Measurements from ENCODE around the gene MSANTD2. TPM values are rescaled to one million over a fixed set of nuclear protein-coding genes. Genes with fewer than 3 reads are reported as not detected.

Gene MSANTD2
- total and polyA plus RNA-seq, 2 of the 4 experiments (the other 2 are of a cell fraction), result 5.0 to 6.0 TPM

DNA sequence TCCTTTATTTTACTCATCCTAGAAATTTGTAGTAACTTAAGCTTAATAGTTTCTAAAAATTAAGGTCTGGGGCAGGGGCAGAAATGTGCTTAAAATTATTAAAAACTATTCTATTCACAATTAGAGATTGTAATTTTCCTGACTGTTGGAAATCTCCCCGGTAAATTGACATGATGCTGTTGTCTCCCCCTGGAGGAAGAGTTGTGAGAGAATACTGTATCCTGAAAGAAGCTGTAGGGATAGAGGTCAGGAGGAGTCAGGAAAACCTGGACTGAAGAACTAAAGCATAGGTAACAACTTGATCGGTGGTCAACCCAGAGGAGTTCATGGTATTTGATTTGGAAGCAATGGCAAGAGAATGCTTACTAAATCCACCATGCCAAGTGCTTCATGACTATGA lies 21.9 kb downstream of the MSANTD2 start:
- POLR2A ChIA-PET (ENCODE audit: unreplicated experiment), result no interaction called here
- H2BK20ac ChIP-seq (ENCODE audit: low read depth, low read length), result no peak overlapping the region
- H3K9ac ChIP-seq (ENCODE audit: low read depth, low read length), result no peak overlapping the region
- no peak overlapping the region for H2AFZ ChIP-seq (replicated peaks; ENCODE audit: low read length, poor library complexity)
- no peak overlapping the region for H3K56ac ChIP-seq (ENCODE audit: extremely low read depth, insufficient read depth, low read length)
- in situ Hi-C loops (cut with MboI; ENCODE audit: low sequenced_read_pairs) (no loop called here), intact Hi-C loops (cut with micrococcal nuclease) (no loop called here), dilution Hi-C loops (cut with HindIII; ENCODE audit: low sequenced_read_pairs, unreplicated experiment) (no loop called here)
- no peak for ATAC-seq (ENCODE audit: low read depth)
- H4K8ac ChIP-seq (ENCODE audit: low read depth in 2 of 2, low read length in 2 of 2), result no peak overlapping the region
- H2AK9ac ChIP-seq (replicated peaks; ENCODE audit: low read depth, low read length, poor library complexity), result no peak overlapping the region
- H2AK5ac ChIP-seq (ENCODE audit: low read depth, low read length), result no peak overlapping the region
- no peak overlapping the region for H2BK5ac ChIP-seq (ENCODE audit: low read depth, low read length, poor library complexity, severe bottlenecking)
- H3K4me1 ChIP-seq (ENCODE audit: control insufficient read depth, insufficient read depth, low read length), result peaks cover 2% of the 10 kb centered on the region; the same call in 1 of the 2 replicates
- H3K27me3 ChIP-seq (ENCODE audit: control insufficient read depth, insufficient read depth, low read length), result no peaks in the 10 kb centered on the region
- TF ChIP-seq FOS (IDR thresholded peaks at IDR 0.05; ENCODE audit: low read depth, low read length) (no peak), RCOR1 (IDR thresholded peaks at IDR 0.05; ENCODE audit: insufficient replicate concordance, low read length) (no peak), BHLHE40 (IDR thresholded peaks at IDR 0.05; ENCODE audit: low read depth, low read length) (no peak), MXI1 (IDR thresholded peaks at IDR 0.05; ENCODE audit: borderline replicate concordance, low read depth, low read length) (no peak), MAFK (IDR thresholded peaks at IDR 0.05; ENCODE audit: low read depth, low read length) (no peak), RFX5 (IDR thresholded peaks at IDR 0.05; ENCODE audit: low read depth, low read length) (no peak), RAD21 (IDR thresholded peaks at IDR 0.05; ENCODE audit: low read length) (no peak), CEBPB (IDR thresholded peaks at IDR 0.05; ENCODE audit: low read depth, low read length) (no peak), CHD1 (IDR thresholded peaks at IDR 0.05; ENCODE audit: low read depth, low read length) (no peak), MAZ (IDR thresholded peaks at IDR 0.05; ENCODE audit: borderline replicate concordance, low read depth, low read length) (no peak)
- DNase-seq, result no peak
- CTCF ChIA-PET, result interaction anchor here (0.7 to 1.4 kb wide), 2 partner anchors 15 kb away, joined by 3 to 4 read pairs; no protein-coding TSS in a partner anchor
- H2BK15ac ChIP-seq (ENCODE audit: low read depth, low read length), result no peak overlapping the region
- no peaks in the 10 kb centered on the region for H3K9me3 ChIP-seq (ENCODE audit: control insufficient read depth, insufficient read depth, low read length)
- H3K4me2 ChIP-seq (ENCODE audit: low read depth, low read length), result no peak overlapping the region
- no peak overlapping the region for H3K27ac ChIP-seq (ENCODE audit: insufficient read depth, low read length)
- no peak overlapping the region for H3K4me3 ChIP-seq (ENCODE audit: insufficient read depth, low read depth, low read length)
- H3K36me3 ChIP-seq (ENCODE audit: control insufficient read depth, insufficient read depth, low read length), result peaks cover 4% of the 10 kb centered on the region; the same call in 1 of the 2 replicates
- H4K20me1 ChIP-seq (ENCODE audit: insufficient read depth, low read length), result peaks cover 10% of the 10 kb centered on the region; the same call in 1 of the 2 replicates
- no peak overlapping the region for H4K91ac ChIP-seq (ENCODE audit: insufficient read depth, low read depth, low read length)
- peaks cover 24 to 39% of the 10 kb centered on the region in 2 experiments for H3K79me1 ChIP-seq (ENCODE audit: low read depth in 1 of 2, low read length in 2 of 2)
- BruUV-seq (replicated peaks), result no TSS peak
- no CpG with 5 or more reads among the region's 2 CpGs for WGBS, 2 experiments (ENCODE audit: extremely low coverage in 2 of 2, insufficient read length in 1 of 2)
- 0 out of 2 replicates have a peak, but pooled peaks cover 7% of the 10 kb centered on the region for H3K9me1 ChIP-seq (ENCODE audit: insufficient read depth, low read length)
- no peak overlapping the region for H3K14ac ChIP-seq (replicated peaks; ENCODE audit: low read depth, low read length)
- no peak overlapping the region for H4K5ac ChIP-seq (ENCODE audit: low read depth, low read length)
- no peak overlapping the region for H3K23ac ChIP-seq (ENCODE audit: low read depth, low read length)
- H3K4ac ChIP-seq (ENCODE audit: low read depth, low read length), result no peak overlapping the region
- H3K18ac ChIP-seq (ENCODE audit: low read depth, low read length), result no peak overlapping the region
- H2BK120ac ChIP-seq (ENCODE audit: low read depth, low read length), result no peak overlapping the region
